Tibial artery (tissue), 4 donors: ENCODE data around the gene CREBL2.

Experiments used
- DNase-seq, 2 donors: peaks; one replicate each; pipeline ENCODE4 v3.0.0-alpha.2; 2019
- H3K27ac ChIP-seq, 2 donors: fragments of 200-600 bp; sonication (generic) in 1 of 2; 1 replicate in 1 of 2; 2 replicates in 1 of 2; pipeline ENCODE4 v1.5.1; 2018 to 2019; ENCODE audit warnings: mild to moderate bottlenecking in 1 of 2
- H3K27me3 ChIP-seq, 2 donors: fragments of 200-600 bp; sonication (generic) in 1 of 2; one replicate each; pipeline versions ENCODE4 v1.5.1 to v1.6.0; 2016 to 2019
- H3K36me3 ChIP-seq, 3 donors: fragments of 200-600 bp; sonication (generic) in 2 of 3; one replicate each; pipeline ENCODE4 v1.5.1; 2016 to 2019; ENCODE audit warnings: mild to moderate bottlenecking in 2 of 3
- H3K4me1 ChIP-seq, 4 donors: fragments of 200-600 bp; sonication (generic) in 2 of 4; 1 replicate in 3 of 4; 2 replicates in 1 of 4; pipeline ENCODE4 v1.5.1; 2016 to 2019
- H3K4me3 ChIP-seq, 2 donors: fragments of 200-600 bp; sonication (generic) in 1 of 2; 1 replicate in 1 of 2; 2 replicates in 1 of 2; pipeline ENCODE4 v1.5.1; 2018 to 2019; ENCODE audit warnings: mild to moderate bottlenecking in 2 of 2
- H3K9me3 ChIP-seq, 3 donors: fragments of 200-600 bp; sonication (generic) in 1 of 3; one replicate each; pipeline ENCODE4 v1.5.1; 2016 to 2019
- intact Hi-C: fragments of 100-400 bp; cut with DNase I; formaldehyde crosslinking; loops from one replicate; pipeline ENCODE4 v1.15.0; 2023; ENCODE audit warnings: low total_unique reads
- TF ChIP-seq, protein P1 (sequence below), 2 experiments: fragments of 200-600 bp in 1 of 2; fragments of 450-650 bp in 1 of 2; IDR thresholded peaks; one replicate each; pipeline ENCODE4 v1.5.1; 2017 to 2019; ENCODE audit warnings: antibody characterized with exemption in 2 of 2, mild to moderate bottlenecking in 1 of 2, moderate library complexity in 1 of 2

CREBL2 gene

DNA sequence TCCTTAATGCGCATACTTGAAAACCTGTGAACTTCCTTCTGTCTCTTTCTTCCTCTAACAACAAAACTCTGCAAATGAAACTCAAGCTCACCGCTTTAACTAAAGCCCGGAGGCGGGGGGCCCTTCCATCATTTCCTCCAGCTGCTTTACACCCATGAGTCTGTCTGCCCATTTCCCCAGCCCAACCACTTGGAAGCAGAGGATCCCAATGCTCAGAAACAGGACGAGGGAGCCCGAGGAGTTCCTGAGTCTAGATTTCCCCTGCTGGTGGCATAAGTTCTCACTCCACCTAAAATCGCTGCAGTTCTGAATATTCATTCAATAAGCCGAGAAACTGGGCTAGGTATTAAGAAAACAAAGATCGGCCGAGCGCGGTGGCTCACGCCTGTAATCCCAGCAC lies 53.5 kb downstream of the CREBL2 start:
- Histone ChIP-seq H3K4me3 (no peak overlapping the region), H3K36me3 (no peaks in the 10 kb centered on the region), H3K27ac (no peak overlapping the region), H3K27me3 (no peaks in the 10 kb centered on the region), H3K4me1 (peaks cover 0 to 29% (median 13%) of the 10 kb centered on the region in 4 donors), H3K9me3 (no peaks in the 10 kb centered on the region)
- intact Hi-C loops, result no loop called here
- TF ChIP-seq, protein P1, sequence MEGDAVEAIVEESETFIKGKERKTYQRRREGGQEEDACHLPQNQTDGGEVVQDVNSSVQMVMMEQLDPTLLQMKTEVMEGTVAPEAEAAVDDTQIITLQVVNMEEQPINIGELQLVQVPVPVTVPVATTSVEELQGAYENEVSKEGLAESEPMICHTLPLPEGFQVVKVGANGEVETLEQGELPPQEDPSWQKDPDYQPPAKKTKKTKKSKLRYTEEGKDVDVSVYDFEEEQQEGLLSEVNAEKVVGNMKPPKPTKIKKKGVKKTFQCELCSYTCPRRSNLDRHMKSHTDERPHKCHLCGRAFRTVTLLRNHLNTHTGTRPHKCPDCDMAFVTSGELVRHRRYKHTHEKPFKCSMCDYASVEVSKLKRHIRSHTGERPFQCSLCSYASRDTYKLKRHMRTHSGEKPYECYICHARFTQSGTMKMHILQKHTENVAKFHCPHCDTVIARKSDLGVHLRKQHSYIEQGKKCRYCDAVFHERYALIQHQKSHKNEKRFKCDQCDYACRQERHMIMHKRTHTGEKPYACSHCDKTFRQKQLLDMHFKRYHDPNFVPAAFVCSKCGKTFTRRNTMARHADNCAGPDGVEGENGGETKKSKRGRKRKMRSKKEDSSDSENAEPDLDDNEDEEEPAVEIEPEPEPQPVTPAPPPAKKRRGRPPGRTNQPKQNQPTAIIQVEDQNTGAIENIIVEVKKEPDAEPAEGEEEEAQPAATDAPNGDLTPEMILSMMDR (IDR thresholded peaks at IDR 0.05), result no peak
- no peak for DNase-seq

DNA sequence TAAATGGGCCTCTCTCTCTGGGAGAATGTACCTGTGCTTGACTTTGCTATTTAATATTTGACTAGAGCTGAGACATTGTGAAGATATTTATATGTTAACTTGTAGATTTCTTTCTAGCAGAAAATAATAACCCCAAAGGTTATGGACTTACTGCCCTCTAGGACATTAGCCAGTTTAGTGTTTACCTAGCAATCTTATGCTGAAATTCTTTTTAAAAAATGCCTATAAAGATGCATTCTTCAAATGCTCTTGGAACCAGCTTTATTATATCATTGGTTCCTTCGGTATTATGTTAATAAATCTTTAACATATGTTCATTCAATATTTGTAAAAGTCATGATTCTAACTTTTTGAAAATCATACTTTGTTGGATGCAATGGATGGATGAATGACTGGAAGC lies 56.3 kb downstream of the CREBL2 start:
- H3K9me3 ChIP-seq, result no peaks in the 10 kb centered on the region
- H3K27ac ChIP-seq, result no peak overlapping the region
- no peaks in the 10 kb centered on the region for H3K27me3 ChIP-seq
- peaks cover 0 to under 1% (median 0%) of the 10 kb centered on the region in 4 donors for H3K4me1 ChIP-seq
- TF ChIP-seq, protein P1 (IDR thresholded peaks at IDR 0.05), result no peak
- no peak overlapping the region for H3K4me3 ChIP-seq
- intact Hi-C loops, result no loop called here
- DNase-seq, result no peak
- no peaks in the 10 kb centered on the region for H3K36me3 ChIP-seq

DNA sequence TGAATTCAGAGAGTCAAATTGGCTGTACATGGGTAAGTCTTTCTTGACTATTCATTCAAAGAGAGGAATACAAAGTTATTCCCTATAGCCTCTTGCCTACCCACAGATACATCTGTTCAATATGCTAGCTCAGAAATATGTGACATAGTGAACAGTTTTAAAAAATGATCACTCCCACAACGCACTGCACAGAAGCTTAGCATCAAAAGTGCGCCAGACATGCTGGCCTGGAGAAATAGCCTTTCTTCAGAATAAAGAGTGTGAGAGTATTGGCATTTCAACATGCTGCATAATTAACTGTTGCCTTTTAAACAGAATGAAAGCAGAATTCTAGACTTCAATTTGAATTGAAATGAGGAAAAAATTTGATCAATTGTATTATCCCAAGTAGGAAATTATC lies 57.3 kb downstream of the CREBL2 start:
- Histone ChIP-seq H3K9me3 (no peaks in the 10 kb centered on the region), H3K4me1 (no peaks in the 10 kb centered on the region), H3K36me3 (no peaks in the 10 kb centered on the region), H3K27me3 (no peaks in the 10 kb centered on the region), H3K4me3 (no peak overlapping the region), H3K27ac (no peak overlapping the region)
- no peak for DNase-seq
- TF ChIP-seq, protein P1 (IDR thresholded peaks at IDR 0.05), result no peak
- intact Hi-C loops, result no loop called here

DNA sequence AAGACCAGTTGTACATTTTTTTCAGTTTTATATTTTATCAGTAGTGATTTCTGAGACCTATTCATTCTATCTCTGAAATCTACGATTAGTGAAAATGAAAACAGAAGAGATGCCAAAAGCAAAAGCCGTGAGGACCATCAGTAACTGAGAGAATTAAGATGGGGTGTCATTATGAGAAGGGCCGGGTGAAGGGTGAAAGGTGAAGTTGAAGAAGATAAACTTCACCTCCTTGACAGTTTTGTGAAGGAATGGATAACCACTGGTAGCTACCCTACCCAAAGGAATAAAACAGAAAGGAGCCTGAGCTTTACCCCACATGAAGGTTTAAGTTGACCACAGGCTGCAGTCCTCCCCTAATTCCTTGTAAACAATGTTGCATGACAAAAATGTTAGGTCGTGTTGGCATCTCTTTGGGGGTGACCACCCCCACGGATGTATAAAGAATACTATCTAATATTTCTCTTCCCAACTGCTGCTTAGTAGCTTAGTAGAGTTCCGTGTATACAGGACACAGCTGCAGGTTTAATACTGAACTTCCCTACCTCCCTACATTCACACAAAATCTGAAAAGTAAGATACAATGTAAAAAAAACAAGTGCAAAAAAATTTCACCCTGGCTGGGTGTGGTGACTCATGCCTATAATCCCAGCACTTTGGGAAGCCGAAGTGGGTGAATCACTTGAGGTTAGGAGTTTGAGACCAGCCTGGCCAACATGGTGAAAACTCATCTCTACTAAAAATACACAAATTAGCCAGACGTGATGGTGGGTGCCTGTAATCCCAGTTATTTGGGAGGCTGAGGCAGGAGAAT lies 60.4 kb downstream of the CREBL2 start:
- intact Hi-C loops, result no loop called here
- Histone ChIP-seq H3K27ac (no peak overlapping the region), H3K36me3 (no peaks in the 10 kb centered on the region), H3K4me1 (no peaks in the 10 kb centered on the region), H3K9me3 (no peaks in the 10 kb centered on the region), H3K27me3 (no peaks in the 10 kb centered on the region), H3K4me3 (no peak overlapping the region)
- TF ChIP-seq, protein P1 (IDR thresholded peaks at IDR 0.05), result no peak
- no peak for DNase-seq

DNA sequence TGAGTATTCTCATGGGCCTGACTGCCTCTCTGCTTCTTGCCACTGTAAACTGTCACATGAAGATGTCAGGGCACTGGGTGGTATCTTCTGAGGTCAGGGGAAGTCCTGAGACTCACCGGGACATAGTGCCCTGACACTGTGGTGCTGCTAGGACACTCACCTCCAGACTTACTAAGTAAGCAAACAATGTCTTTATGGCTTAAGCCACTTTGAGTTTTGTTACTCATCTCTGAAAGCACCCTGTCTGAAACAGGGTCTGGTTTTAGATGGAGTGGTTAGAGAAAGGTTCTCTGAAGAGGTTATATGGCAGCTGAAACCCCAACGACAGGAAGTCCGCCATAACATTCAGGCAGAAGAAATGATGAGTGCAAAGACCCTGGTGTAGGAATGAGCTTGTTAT lies 61.6 kb downstream of the CREBL2 start:
- no peaks in the 10 kb centered on the region for H3K27me3 ChIP-seq
- no peaks in the 10 kb centered on the region for H3K9me3 ChIP-seq
- no peak overlapping the region for H3K4me3 ChIP-seq
- intact Hi-C loops, result no loop called here
- no peak overlapping the region for H3K27ac ChIP-seq
- TF ChIP-seq, protein P1 (IDR thresholded peaks at IDR 0.05), result no peak
- H3K36me3 ChIP-seq, result no peaks in the 10 kb centered on the region
- DNase-seq, result no peak
- no peaks in the 10 kb centered on the region for H3K4me1 ChIP-seq
